IPS DF 6.9 (cell line): ENCODE results near the gene CHRNA1.
"Not testable (repeated sequence)": the region's sequence is repeated elsewhere in the genome, so short reads cannot be mapped to it uniquely, and the experiment has no call there.

Experiments used
- DNase-seq: peaks from one replicate; pipeline ENCODE4 v3.0.0-alpha.2; 2013; ENCODE audit warnings: low read depth, low spot score
- H3K27ac ChIP-seq: one replicate; pipeline ENCODE4 v1.5.1; 2013; ENCODE audit warnings: low read length, control low read depth
- H3K27me3 ChIP-seq: 2 replicates; pipeline ENCODE4 v1.6.1; 2013; ENCODE audit warnings: mild to moderate bottlenecking, low read length; ENCODE audit not compliant: control insufficient read depth, insufficient read depth
- H3K36me3 ChIP-seq: 2 replicates; pipeline ENCODE4 v1.6.1; 2013; ENCODE audit warnings: low read length; ENCODE audit not compliant: control insufficient read depth, insufficient read depth
- H3K4me1 ChIP-seq: 2 replicates; pipeline ENCODE4 v1.6.1; 2013; ENCODE audit warnings: low read length; ENCODE audit not compliant: control insufficient read depth, insufficient read depth
- H3K4me3 ChIP-seq: 2 replicates; pipeline ENCODE4 v1.5.1; 2013; ENCODE audit warnings: mild to moderate bottlenecking, low read length
- H3K9me3 ChIP-seq: 2 replicates; pipeline ENCODE4 v1.6.1; 2013; ENCODE audit warnings: low read length, inconsistent platforms; ENCODE audit not compliant: control insufficient read depth, insufficient read depth
- WGBS: extraction: QIAGEN DNeasy Blood & Tissue Kit; methylation state at CpG from one replicate; pipeline ENCODE4 v1.1.7; 2013; ENCODE audit warnings: mixed read lengths, missing lambda C conversion rate; ENCODE audit not compliant: insufficient read length, insufficient coverage; 5-methylcytosine and 5-hydroxymethylcytosine counted together

CHRNA1 gene

GRCh38 chr2:174717916-174718315 is 46.4 kb downstream of the CHRNA1 start:
- Histone ChIP-seq H3K9me3 (no peaks in the 10 kb centered on the region), H3K36me3 (no peaks in the 10 kb centered on the region), H3K27me3 (no peaks in the 10 kb centered on the region), H3K27ac (no peak overlapping the region), H3K4me1 (no peaks in the 10 kb centered on the region), H3K4me3 (no peak overlapping the region)
- no CpG with 5 or more reads among the region's 3 CpGs for WGBS
- no peak for DNase-seq

DNA sequence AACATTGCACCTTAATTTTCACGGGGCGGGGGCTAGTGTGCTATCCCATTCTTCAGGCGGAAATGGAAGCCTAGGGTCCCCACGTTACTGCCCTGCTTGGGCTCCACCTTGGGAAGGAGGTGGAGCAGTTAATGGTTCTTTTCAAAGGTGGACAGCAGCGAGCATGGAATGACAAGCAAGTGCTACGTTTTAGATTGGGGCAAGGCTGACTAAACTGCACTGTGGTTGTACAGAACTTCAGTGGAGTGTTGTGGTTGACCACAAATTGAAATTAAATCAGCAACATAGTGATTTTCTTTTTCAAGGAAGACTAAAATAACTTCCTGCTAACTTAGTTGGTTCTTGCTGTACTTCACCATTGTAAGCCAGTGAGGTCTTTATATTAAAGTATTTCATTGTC is 47.0 kb downstream of the CHRNA1 start:
- WGBS, result no CpG with 5 or more reads among the region's 6 CpGs
- H3K9me3 ChIP-seq, result no peaks in the 10 kb centered on the region
- H3K4me3 ChIP-seq, result no peak overlapping the region
- no peaks in the 10 kb centered on the region for H3K27me3 ChIP-seq
- no peaks in the 10 kb centered on the region for H3K36me3 ChIP-seq
- no peaks in the 10 kb centered on the region for H3K4me1 ChIP-seq
- DNase-seq, result no peak
- H3K27ac ChIP-seq, result no peak overlapping the region

GRCh38 chr2:174716785-174717184 is 47.5 kb downstream of the CHRNA1 start:
- Histone ChIP-seq H3K27me3 (no peaks in the 10 kb centered on the region), H3K4me3 (no peak overlapping the region), H3K9me3 (no peaks in the 10 kb centered on the region), H3K36me3 (no peaks in the 10 kb centered on the region), H3K4me1 (no peaks in the 10 kb centered on the region), H3K27ac (no peak overlapping the region)
- no CpG with 5 or more reads among the region's 3 CpGs for WGBS
- DNase-seq, result no peak

DNA sequence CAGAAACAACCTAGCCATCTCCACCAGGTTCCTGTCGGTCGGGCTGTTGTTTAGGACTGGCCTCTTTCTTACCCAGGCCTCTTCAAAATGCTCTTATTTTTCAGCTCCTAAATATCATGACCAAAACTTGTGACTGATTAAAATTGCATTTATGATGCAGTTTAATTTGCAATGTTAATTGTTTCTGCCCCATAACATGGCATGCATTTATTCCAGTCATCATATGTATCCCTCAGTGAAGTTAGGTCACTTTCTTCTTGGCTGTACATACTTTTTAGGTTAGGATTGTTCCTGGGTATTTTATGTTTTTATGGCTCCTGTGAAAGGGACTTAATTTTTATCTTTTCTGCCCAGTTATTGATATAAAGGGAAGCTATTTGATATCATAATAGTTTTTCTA is 50.6 kb downstream of the CHRNA1 start:
- H3K27me3 ChIP-seq, result no peaks in the 10 kb centered on the region
- DNase-seq, result no peak
- H3K27ac ChIP-seq, result no peak overlapping the region
- H3K36me3 ChIP-seq, result no peaks in the 10 kb centered on the region
- WGBS, result no CpG with 5 or more reads among the region's 2 CpGs
- no peak overlapping the region for H3K4me3 ChIP-seq
- H3K9me3 ChIP-seq, result no peaks in the 10 kb centered on the region
- no peaks in the 10 kb centered on the region for H3K4me1 ChIP-seq

GRCh38 chr2:174711206-174711605 is 53.1 kb downstream of the CHRNA1 start:
- no peak for DNase-seq
- Histone ChIP-seq H3K27me3 (no peaks in the 10 kb centered on the region), H3K9me3 (no peaks in the 10 kb centered on the region), H3K36me3 (no peaks in the 10 kb centered on the region), H3K4me1 (no peaks in the 10 kb centered on the region), H3K27ac (no peak overlapping the region), H3K4me3 (no peak overlapping the region)
- no CpG with 5 or more reads among the region's 6 CpGs for WGBS

DNA sequence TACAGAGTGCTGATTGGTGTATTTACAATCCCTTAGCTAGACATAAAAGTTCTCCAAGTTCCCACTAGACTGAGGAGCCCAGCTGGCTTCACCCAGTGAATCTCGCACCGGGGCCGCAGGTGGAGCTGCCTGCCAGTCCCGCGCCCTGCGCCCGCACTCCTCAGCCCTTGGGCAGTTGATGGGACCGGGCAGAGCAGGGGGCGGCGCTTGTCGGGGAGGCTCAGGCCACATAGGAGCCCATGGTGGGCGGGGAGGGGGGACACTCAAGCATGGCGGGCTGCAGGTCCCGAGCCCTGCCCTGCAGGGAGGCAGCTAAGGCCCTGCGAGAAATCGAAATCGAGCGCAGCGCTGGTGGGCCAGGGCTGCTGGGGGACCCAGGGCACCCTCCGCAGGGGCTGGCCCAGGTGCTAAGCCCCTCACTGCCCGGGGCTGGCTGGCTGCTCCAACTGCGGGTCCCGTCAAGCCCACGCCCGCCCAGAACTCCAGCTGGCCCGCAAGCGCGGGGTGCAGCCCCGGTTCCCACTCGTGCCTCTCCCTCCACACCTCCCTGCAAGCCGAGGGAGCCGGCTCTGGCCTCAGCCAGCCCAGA is 54.8 kb downstream of the CHRNA1 start:
- DNase-seq, H3K27me3 ChIP-seq, H3K9me3 ChIP-seq, H3K4me3 ChIP-seq, H3K4me1 ChIP-seq, H3K27ac ChIP-seq, H3K36me3 ChIP-seq: not testable (repeated sequence)
- WGBS, result no CpG with 5 or more reads among the region's 32 CpGs

DNA sequence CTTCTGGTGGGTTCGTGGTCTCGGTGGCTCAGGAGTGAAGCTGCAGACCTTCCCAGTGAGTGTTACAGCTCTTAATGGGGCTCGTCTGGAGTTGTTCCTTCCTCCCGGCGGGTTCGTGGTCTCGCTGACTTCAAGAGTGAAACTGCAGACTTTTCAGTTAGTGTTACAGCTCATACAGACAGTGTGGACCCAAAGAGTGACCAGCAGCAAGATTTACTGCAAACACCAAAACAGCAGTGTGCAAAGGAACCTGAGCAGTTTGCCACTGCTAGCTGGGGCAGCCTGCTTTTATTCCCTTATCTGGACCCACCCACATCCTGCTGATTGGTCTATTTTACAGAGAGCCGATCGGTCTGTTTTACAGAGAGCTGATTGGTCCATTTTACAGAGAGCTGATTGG is 55.6 kb downstream of the CHRNA1 start:
- Histone ChIP-seq H3K27ac (no peak overlapping the region), H3K4me3 (no peak overlapping the region), H3K27me3 (no peaks in the 10 kb centered on the region), H3K9me3 (no peaks in the 10 kb centered on the region), H3K4me1 (no peaks in the 10 kb centered on the region), H3K36me3 (no peaks in the 10 kb centered on the region)
- no peak for DNase-seq
- WGBS, result no CpG with 5 or more reads among the region's 9 CpGs

GRCh38 chr2:174705321-174705720 is 59.0 kb downstream of the CHRNA1 start:
- Histone ChIP-seq H3K9me3 (no peaks in the 10 kb centered on the region), H3K4me3 (no peak overlapping the region), H3K27me3 (no peaks in the 10 kb centered on the region), H3K36me3 (no peaks in the 10 kb centered on the region), H3K4me1 (no peaks in the 10 kb centered on the region), H3K27ac (no peak overlapping the region)
- DNase-seq, result no peak
- WGBS, result no CpG with 5 or more reads among the region's 4 CpGs

GRCh38 chr2:174704642-174705041 is 59.6 kb downstream of the CHRNA1 start:
- no CpG with 5 or more reads among the region's 1 CpG for WGBS
- Histone ChIP-seq H3K9me3 (no peaks in the 10 kb centered on the region), H3K4me3 (no peak overlapping the region), H3K27ac (no peak overlapping the region), H3K4me1 (no peaks in the 10 kb centered on the region), H3K36me3 (no peaks in the 10 kb centered on the region), H3K27me3 (no peaks in the 10 kb centered on the region)
- DNase-seq, result no peak

GRCh38 chr2:174704061-174704460 is 60.2 kb downstream of the CHRNA1 start:
- DNase-seq, result no peak
- no peaks in the 10 kb centered on the region for H3K27me3 ChIP-seq
- H3K9me3 ChIP-seq, result no peaks in the 10 kb centered on the region
- WGBS, result no CpG with 5 or more reads among the region's 3 CpGs
- no peak overlapping the region for H3K4me3 ChIP-seq
- H3K4me1 ChIP-seq, result no peaks in the 10 kb centered on the region
- H3K27ac ChIP-seq, result no peak overlapping the region
- H3K36me3 ChIP-seq, result no peaks in the 10 kb centered on the region

DNA sequence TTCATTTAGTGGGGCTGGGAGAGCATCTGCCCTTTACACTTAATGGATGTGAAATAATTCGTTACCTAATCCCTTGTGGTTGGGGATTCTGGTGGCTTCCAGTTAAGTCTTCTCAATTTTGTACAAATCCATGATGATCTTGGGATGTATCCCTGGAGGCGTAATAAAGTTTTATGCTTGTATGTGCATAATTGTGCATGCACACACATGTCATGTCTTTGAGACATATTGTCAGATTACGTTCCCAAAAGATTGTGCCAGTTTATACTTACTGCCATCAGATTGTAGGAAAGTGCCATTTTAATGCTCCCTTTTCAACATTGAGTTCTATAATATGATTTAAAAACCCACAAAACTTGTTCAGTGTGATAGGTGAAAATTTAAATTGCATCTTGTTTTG is 60.8 kb downstream of the CHRNA1 start:
- Histone ChIP-seq H3K27me3 (no peaks in the 10 kb centered on the region), H3K9me3 (no peaks in the 10 kb centered on the region), H3K4me1 (no peaks in the 10 kb centered on the region), H3K36me3 (no peaks in the 10 kb centered on the region), H3K27ac (no peak overlapping the region), H3K4me3 (no peak overlapping the region)
- no peak for DNase-seq
- WGBS, result no CpG with 5 or more reads among the region's 3 CpGs
